AG04449 (cell line): Measurements from ENCODE around the gene GALK2.

Source experiments
- CTCF ChIA-PET: fragments of 350-600 bp; formaldehyde crosslinking; extraction: SDS; loops from one replicate; lab custom pipeline; 2021; ENCODE audit warnings: antibody characterized with exemption; lab: Yijun Ruan, JAX
- POLR2A ChIA-PET: fragments of 400-600, 350-600 bp; formaldehyde crosslinking; extraction: SDS; loops from one replicate; lab custom pipeline; 2020; ENCODE audit warnings: antibody characterized with exemption, inconsistent platforms; lab: Yijun Ruan, JAX
- DNase-seq: peaks from one replicate; pipeline ENCODE4 v3.0.0-alpha.2; 2010; ENCODE audit warnings: low read depth, low spot score
- H3K4me3 ChIP-seq: 2 replicates; pipeline ENCODE4 v1.5.1; 2011; ENCODE audit warnings: low read depth, mild to moderate bottlenecking, control low read depth, low read length
- CTCF ChIP-seq: IDR thresholded peaks from one replicate; pipeline ENCODE4 v1.5.1; 2011; ENCODE audit warnings: mild to moderate bottlenecking, moderate library complexity, low read length, control low read depth, inconsistent platforms; ENCODE audit not compliant: insufficient read depth; ENCODE audit errors: missing control alignments

The GALK2 gene

GRCh38 chr15:49169880-49170597, at the start of gene GALK2:
GALK2 (plus strand) TSS chr15:49170247; CDS start chr15:49170323, 76 bp downstream.
- no peak for DNase-seq
- no peak for TF ChIP-seq CTCF
- ChIA-PET POLR2A (interaction anchor here (0.6 to 1.0 kb wide), 2 partner anchors 15 to 662 kb away, joined by 3 to 11 read pairs; partner anchors contain the start of gene COPS2), CTCF (interaction anchor here (0.7 to 1.7 kb wide), 5 partner anchors 19 to 1146 kb away, joined by 3 to 6 read pairs (median 3); no protein-coding TSS in a partner anchor)
- peak within 1 kb of the TSS; percentile 76 for H3K4me3 ChIP-seq

- CTCF ChIA-PET = interaction anchor here (1.0 kb wide), 2 partner anchors 9 to 25 kb away, joined by 3 read pairs; no protein-coding TSS in a partner anchor
- H3K4me3 ChIP-seq = no peak overlapping the region
- POLR2A ChIA-PET = no interaction called here
- DNase-seq = no peak
- TF ChIP-seq CTCF = no peak
Measured at GRCh38 chr15:49120832-49121231, 49.2 kb upstream of the GALK2 start.

DNA sequence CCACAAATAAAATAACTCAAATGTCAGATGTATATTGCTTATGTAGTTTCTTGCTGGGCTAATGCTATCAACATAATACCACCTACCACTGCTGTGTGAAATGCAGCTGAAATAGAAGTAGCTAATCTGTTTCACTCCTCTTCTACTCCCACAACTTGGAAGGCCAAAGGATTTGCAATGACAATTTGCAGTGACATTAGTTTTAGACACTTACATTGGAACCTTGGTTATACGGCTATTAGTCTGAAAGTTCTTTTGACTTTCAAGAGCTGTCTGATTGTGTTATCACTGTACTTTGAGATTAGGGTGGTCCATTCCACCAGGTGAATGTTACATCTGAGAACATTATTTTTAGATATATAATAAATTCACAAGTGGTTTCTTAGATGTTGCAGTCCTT, 48.1 kb upstream of the GALK2 start:
- no peak for DNase-seq
- ChIA-PET CTCF (interaction anchor here (1.3 kb wide), 1 partner anchor 24 kb away, joined by 3 read pairs; no protein-coding TSS in a partner anchor), POLR2A (no interaction called here)
- no peak overlapping the region for H3K4me3 ChIP-seq
- TF ChIP-seq CTCF = no peak

GRCh38 chr15:49122541-49123062, 47.4 kb upstream of the GALK2 start:
- no peak for DNase-seq
- H3K4me3 ChIP-seq = no peak overlapping the region
- ChIA-PET POLR2A (no interaction called here), CTCF (interaction anchor here (1.3 kb wide), 1 partner anchor 23 kb away, joined by 3 read pairs; no protein-coding TSS in a partner anchor)
- no peak for TF ChIP-seq CTCF

DNA sequence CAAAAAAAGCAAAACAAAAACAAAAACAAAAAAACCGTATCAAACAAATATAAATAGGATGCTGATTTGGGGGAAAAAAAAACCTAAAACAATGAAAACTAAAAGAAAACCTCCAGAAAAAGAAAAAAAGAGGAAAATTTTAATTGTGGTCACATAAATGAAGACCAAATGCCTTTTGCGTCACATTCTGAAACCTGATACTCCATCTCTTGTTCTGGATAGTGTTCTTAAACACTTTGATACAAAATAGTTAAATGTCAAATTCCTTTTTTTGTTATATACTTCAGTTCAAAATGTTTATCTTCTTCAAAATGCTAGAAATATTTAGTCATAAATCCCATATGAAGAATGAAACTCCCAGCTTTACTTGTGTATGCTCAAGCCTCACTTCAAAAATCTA, 45.7 kb upstream of the GALK2 start:
- DNase-seq = no peak
- ChIA-PET POLR2A (no interaction called here), CTCF (interaction anchor here (1.0 to 1.4 kb wide), 2 partner anchors 10 to 149 kb away, joined by 3 read pairs; no protein-coding TSS in a partner anchor)
- TF ChIP-seq CTCF = no peak
- no peak overlapping the region for H3K4me3 ChIP-seq

- no peak overlapping the region for H3K4me3 ChIP-seq
- TF ChIP-seq CTCF = no peak
- POLR2A ChIA-PET = no interaction called here
- CTCF ChIA-PET = interaction anchor here (1.7 to 2.1 kb wide), 2 partner anchors 14 to 269 kb away, joined by 5 to 7 read pairs; no protein-coding TSS in a partner anchor
- DNase-seq = no peak
Measured at GRCh38 chr15:49131403-49131802, 38.6 kb upstream of the GALK2 start.
